Globus pallidus (tissue), 1 donor: ENCODE data around the gene FOXD1.
"Not testable (repeated sequence)": the region's sequence is repeated elsewhere in the genome, so short reads cannot be mapped to it uniquely, and the experiment has no call there.

Source experiments
- DNase-seq: peaks from one replicate; pipeline ENCODE4 v3.0.0-alpha.2; 2015; ENCODE audit warnings: low spot score

FOXD1 gene

GRCh38 chr5:73464016-73464745, 15.6 kb upstream of the FOXD1 start:
- DNase-seq, result peak; percentile 27

- no peak for DNase-seq
These were observed 11.6 kb upstream of the FOXD1 start for GRCh38 chr5:73460133-73460532.

GRCh38 chr5:73459366-73459765, 10.8 kb upstream of the FOXD1 start:
- DNase-seq, result no peak

- not testable (repeated sequence) for DNase-seq
These were observed 7.9 kb upstream of the FOXD1 start for GRCh38 chr5:73456462-73456861.

GRCh38 chr5:73454379-73455036, 5.9 kb upstream of the FOXD1 start:
- DNase-seq, result no peak

GRCh38 chr5:73452215-73452614, 3.6 kb upstream of the FOXD1 start:
- DNase-seq, result no peak

- no peak for DNase-seq
These were observed 2.9 kb upstream of the FOXD1 start for GRCh38 chr5:73451224-73452130.

- DNase-seq, result no peak
These were observed 2.2 kb upstream of the FOXD1 start for GRCh38 chr5:73450672-73451223.

GRCh38 chr5:73450137-73450536, 1.6 kb upstream of the FOXD1 start:
- no peak for DNase-seq

GRCh38 chr5:73447530-73448462, 781 bp downstream of the FOXD1 start:
- no peak for DNase-seq

- no peak for DNase-seq
These were observed 1.7 kb downstream of the FOXD1 start for GRCh38 chr5:73446631-73447529.

GRCh38 chr5:73445665-73446630, 2.6 kb downstream of the FOXD1 start:
- no peak for DNase-seq

- DNase-seq, result no peak
These were observed 3.8 kb downstream of the FOXD1 start for GRCh38 chr5:73444499-73445438.

GRCh38 chr5:73443829-73444498, 4.6 kb downstream of the FOXD1 start:
- DNase-seq, result no peak

- no peak for DNase-seq
These were observed 5.5 kb downstream of the FOXD1 start for GRCh38 chr5:73442996-73443627.

GRCh38 chr5:73442231-73442811, 6.3 kb downstream of the FOXD1 start:
- no peak for DNase-seq
